DND-41 (cell line): Measurements from ENCODE around the gene RAD51AP1.

ENCODE experiments used
- EZH2 ChIP-seq: IDR thresholded peaks from 3 replicates; pipeline ENCODE4 v1.6.1; 2012; ENCODE audit warnings: borderline replicate concordance, low read depth, mild to moderate bottlenecking, moderate library complexity, low read length, inconsistent platforms; ENCODE audit not compliant: severe bottlenecking
- TF ChIP-seq, protein P1 (sequence below): IDR thresholded peaks from 2 replicates; pipeline ENCODE4 v1.5.1; 2012; ENCODE audit warnings: borderline replicate concordance, low read length, moderate library complexity, mild to moderate bottlenecking; ENCODE audit not compliant: poor library complexity, severe bottlenecking; ENCODE audit errors: extremely low read depth

- TF ChIP-seq, protein P1, sequence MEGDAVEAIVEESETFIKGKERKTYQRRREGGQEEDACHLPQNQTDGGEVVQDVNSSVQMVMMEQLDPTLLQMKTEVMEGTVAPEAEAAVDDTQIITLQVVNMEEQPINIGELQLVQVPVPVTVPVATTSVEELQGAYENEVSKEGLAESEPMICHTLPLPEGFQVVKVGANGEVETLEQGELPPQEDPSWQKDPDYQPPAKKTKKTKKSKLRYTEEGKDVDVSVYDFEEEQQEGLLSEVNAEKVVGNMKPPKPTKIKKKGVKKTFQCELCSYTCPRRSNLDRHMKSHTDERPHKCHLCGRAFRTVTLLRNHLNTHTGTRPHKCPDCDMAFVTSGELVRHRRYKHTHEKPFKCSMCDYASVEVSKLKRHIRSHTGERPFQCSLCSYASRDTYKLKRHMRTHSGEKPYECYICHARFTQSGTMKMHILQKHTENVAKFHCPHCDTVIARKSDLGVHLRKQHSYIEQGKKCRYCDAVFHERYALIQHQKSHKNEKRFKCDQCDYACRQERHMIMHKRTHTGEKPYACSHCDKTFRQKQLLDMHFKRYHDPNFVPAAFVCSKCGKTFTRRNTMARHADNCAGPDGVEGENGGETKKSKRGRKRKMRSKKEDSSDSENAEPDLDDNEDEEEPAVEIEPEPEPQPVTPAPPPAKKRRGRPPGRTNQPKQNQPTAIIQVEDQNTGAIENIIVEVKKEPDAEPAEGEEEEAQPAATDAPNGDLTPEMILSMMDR: no peak
- no peak for TF ChIP-seq EZH2
These were observed 68.4 kb downstream of the RAD51AP1 start for GRCh38 chr12:4607056-4607455.
